K562 (cell line): ENCODE measurements around the gene CELSR3. TPM values are rescaled to one million over a fixed set of nuclear protein-coding genes. Genes with fewer than 3 reads are reported as not detected.

Experiments
- CXXC5 ChIP-seq: fragments of 250-450 bp; sonication (Bioruptor Pico); IDR thresholded peaks from 2 replicates; pipeline ENCODE4 v1.8.0; 2022; ENCODE audit warnings: inconsistent platforms, mild to moderate bottlenecking, moderate library complexity
- DMBX1 ChIP-seq: fragments of 250-450 bp; sonication (Bioruptor Pico); IDR thresholded peaks from 2 replicates; pipeline ENCODE4 v1.8.0; 2022; ENCODE audit warnings: inconsistent platforms, mild to moderate bottlenecking, moderate library complexity, borderline replicate concordance
- HOXB6 ChIP-seq: fragments of 250-450 bp; sonication (Bioruptor Pico); IDR thresholded peaks from 2 replicates; pipeline ENCODE4 v1.5.1; 2022; ENCODE audit warnings: mild to moderate bottlenecking, borderline replicate concordance
- KAT7 ChIP-seq: sonication (generic); formaldehyde crosslinking; IDR thresholded peaks from 2 replicates; pipeline ENCODE4 v1.8.0; 2022; ENCODE audit warnings: missing genetic modification reagents, mild to moderate bottlenecking, borderline replicate concordance
- MAZ ChIP-seq, 2 experiments: fragments of 450-650 bp in 1 of 2; sonication (generic) in 1 of 2; formaldehyde crosslinking; IDR thresholded peaks in 1 of 2; conservative IDR thresholded peaks in 1 of 2; 2 replicates each; pipeline versions ENCODE4 v1.4.0 to v1.5.0; 2020; ENCODE audit warnings: mild to moderate bottlenecking in 1 of 2, missing genetic modification reagents in 1 of 2
- NCOA6 ChIP-seq: fragments of 450-650 bp; IDR thresholded peaks from 2 replicates; pipeline ENCODE4 v1.6.1; 2017; ENCODE audit warnings: mild to moderate bottlenecking
- NR1H2 ChIP-seq: sonication (generic); formaldehyde crosslinking; IDR thresholded peaks from 2 replicates; pipeline ENCODE4 v1.4.0; 2020; ENCODE audit warnings: mild to moderate bottlenecking, missing genetic modification reagents
- PHF21A ChIP-seq: fragments of 450-650 bp; IDR thresholded peaks from 2 replicates; pipeline ENCODE4 v1.6.1; 2017; ENCODE audit warnings: low read depth, borderline replicate concordance
- SMAD4 ChIP-seq: fragments of 250-450 bp; sonication (Bioruptor Pico); conservative IDR thresholded peaks from 2 replicates; pipeline ENCODE4 v1.8.0; 2021; ENCODE audit warnings: inconsistent platforms, mild to moderate bottlenecking, moderate library complexity
- SRF ChIP-seq, 2 experiments: fragments of 250-450, 450-650 bp in 1 of 2; sonication (Bioruptor Pico) in 1 of 2; sonication (generic) in 1 of 2; formaldehyde crosslinking; IDR thresholded peaks; 2 replicates each; pipeline versions ENCODE4 v1.5.0 to v1.5.1; 2020 to 2022; ENCODE audit warnings: mild to moderate bottlenecking in 1 of 2, missing genetic modification reagents in 1 of 2
- XRCC4 ChIP-seq: IDR thresholded peaks from one replicate; pipeline ENCODE4 v1.6.1; 2011; ENCODE audit not compliant: insufficient read depth, insufficient read length; ENCODE audit errors: extremely low read depth
- ZFX ChIP-seq: sonication (generic); formaldehyde crosslinking; IDR thresholded peaks from 2 replicates; pipeline ENCODE4 v1.8.0; 2022; ENCODE audit warnings: mild to moderate bottlenecking, missing genetic modification reagents, moderate library complexity
- ZNF12 ChIP-seq: sonication (generic); formaldehyde crosslinking; IDR thresholded peaks from 2 replicates; pipeline ENCODE4 v1.4.0; 2020; ENCODE audit warnings: mild to moderate bottlenecking, missing genetic modification reagents
- ZNF184 ChIP-seq: sonication (generic); formaldehyde crosslinking; IDR thresholded peaks from 2 replicates; pipeline ENCODE4 v1.5.0; 2020; ENCODE audit warnings: missing genetic modification reagents
- ZNF197 ChIP-seq: fragments of 200-800 bp; sonication (Bioruptor generic); IDR thresholded peaks from 2 replicates; pipeline ENCODE4 v1.6.1; 2016; ENCODE audit warnings: low read depth, missing genetic modification characterization, missing compliant biosample characterization
- ZNF282 ChIP-seq: sonication (generic); formaldehyde crosslinking; IDR thresholded peaks from 2 replicates; pipeline ENCODE4 v1.8.1; 2023; ENCODE audit warnings: missing genetic modification reagents
- ZNF584 ChIP-seq: fragments of 200-800 bp; sonication (Bioruptor generic); IDR thresholded peaks from 2 replicates; pipeline ENCODE4 v1.6.1; 2016; ENCODE audit warnings: low read depth, mild to moderate bottlenecking, missing genetic modification characterization, missing compliant biosample characterization
- ZNF644 ChIP-seq: fragments of 200-800 bp; sonication (Bioruptor generic); IDR thresholded peaks from 2 replicates; pipeline ENCODE4 v1.6.1; 2016; ENCODE audit warnings: low read depth, missing genetic modification characterization, missing compliant biosample characterization
- ZNF699 ChIP-seq: fragments of 250-450 bp; sonication (Bioruptor Pico); IDR thresholded peaks from 2 replicates; pipeline ENCODE4 v1.8.0; 2021; ENCODE audit warnings: mild to moderate bottlenecking, moderate library complexity; ENCODE audit not compliant: insufficient replicate concordance
- polyA plus RNA-seq, 8 experiments: library from polyadenylated mRNA; depleted of rRNA in 4 of 8; stranded (reverse) in 5 of 8; unstranded in 3 of 8; fragments of >200 nt; fragmentation: Nextera tagmentation in 2 of 8; fragmentation: Illumina TruSeq in 1 of 8; extraction: Ambion mirVana in 2 of 8; extraction: Trizol in 1 of 8; gene quantifications; 2 replicates each; pipeline versions ENCODE4 v1.2.1 to v1.2.3, GENCODE V29; 2011 to 2014; ENCODE audit warnings: inconsistent platforms in 1 of 8, missing spikeins in 1 of 8
- total RNA-seq, 7 experiments: library from RNA; depleted of rRNA in 6 of 7; stranded (reverse); fragments of >200 nt in 6 of 7; fragmentation: Illumina TruSeq in 2 of 7; extraction: Trizol in 2 of 7; gene quantifications; 2 replicates each; pipeline versions ENCODE4 v1.2.1 to v1.2.3, GENCODE V29; 2011 to 2021; ENCODE audit warnings: low replicate concordance in 1 of 7
- TF ChIP-seq, protein P1 (sequence below): sonication (generic); formaldehyde crosslinking; IDR thresholded peaks from 2 replicates; pipeline ENCODE4 v1.4.0; 2020; ENCODE audit warnings: mild to moderate bottlenecking, missing genetic modification reagents
- TF ChIP-seq, protein P2 (sequence below): fragments of 450-650 bp; conservative IDR thresholded peaks from 2 replicates; pipeline ENCODE4 v1.6.1; 2016; ENCODE audit warnings: missing genetic modification characterization, low read depth, mild to moderate bottlenecking, missing compliant biosample characterization, moderate library complexity
- TF ChIP-seq, protein P3 (sequence below): sonication (generic); formaldehyde crosslinking; IDR thresholded peaks from 2 replicates; pipeline ENCODE4 v1.8.1; 2022; ENCODE audit warnings: missing genetic modification reagents
- TF ChIP-seq, protein P4 (sequence below): sonication (generic); formaldehyde crosslinking; IDR thresholded peaks from 2 replicates; pipeline ENCODE4 v1.8.0; 2022; ENCODE audit warnings: mild to moderate bottlenecking, missing genetic modification reagents

Gene CELSR3
- total and polyA plus RNA-seq, 9 of the 15 experiments (the other 6 are each of a cell fraction or from before 2014, with no cell fraction given): 0.10 to 2.7 (median 0.76) TPM

DNA sequence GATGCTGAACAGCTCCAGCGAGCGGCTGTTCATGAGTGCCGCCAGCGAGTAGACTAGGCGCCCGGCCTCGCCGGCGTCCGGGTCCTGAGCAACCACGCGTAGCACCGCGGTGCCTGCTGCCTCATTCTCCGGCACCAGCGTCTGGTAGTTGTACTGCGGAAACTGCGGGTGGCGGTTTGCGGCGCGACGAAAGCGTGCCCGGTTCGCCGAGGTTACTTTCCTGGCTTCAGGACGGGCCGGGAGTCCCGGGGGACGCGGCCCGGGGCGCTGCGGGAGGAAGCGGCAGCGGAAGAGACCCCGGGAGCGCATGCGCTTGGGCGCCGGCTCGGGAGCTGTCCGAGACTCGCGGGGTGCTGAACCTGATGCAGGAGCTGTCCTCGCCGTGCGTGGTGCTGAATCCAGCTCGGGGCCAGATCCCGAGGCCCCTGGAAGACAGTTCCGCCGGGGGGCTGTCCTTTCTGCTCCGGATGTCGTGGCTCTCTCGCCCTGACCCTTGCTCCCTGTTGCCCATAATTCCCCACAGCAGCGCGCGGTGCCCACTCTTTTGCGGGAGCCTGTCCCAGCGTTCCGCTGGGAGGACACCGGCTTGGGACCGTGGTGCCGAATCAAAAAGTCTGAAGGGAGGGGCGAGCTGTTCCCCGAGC lies 1.1 kb downstream of the CELSR3 start (continued):
- peak; percentile 99 for TF ChIP-seq NCOA6
- TF ChIP-seq, protein P1, sequence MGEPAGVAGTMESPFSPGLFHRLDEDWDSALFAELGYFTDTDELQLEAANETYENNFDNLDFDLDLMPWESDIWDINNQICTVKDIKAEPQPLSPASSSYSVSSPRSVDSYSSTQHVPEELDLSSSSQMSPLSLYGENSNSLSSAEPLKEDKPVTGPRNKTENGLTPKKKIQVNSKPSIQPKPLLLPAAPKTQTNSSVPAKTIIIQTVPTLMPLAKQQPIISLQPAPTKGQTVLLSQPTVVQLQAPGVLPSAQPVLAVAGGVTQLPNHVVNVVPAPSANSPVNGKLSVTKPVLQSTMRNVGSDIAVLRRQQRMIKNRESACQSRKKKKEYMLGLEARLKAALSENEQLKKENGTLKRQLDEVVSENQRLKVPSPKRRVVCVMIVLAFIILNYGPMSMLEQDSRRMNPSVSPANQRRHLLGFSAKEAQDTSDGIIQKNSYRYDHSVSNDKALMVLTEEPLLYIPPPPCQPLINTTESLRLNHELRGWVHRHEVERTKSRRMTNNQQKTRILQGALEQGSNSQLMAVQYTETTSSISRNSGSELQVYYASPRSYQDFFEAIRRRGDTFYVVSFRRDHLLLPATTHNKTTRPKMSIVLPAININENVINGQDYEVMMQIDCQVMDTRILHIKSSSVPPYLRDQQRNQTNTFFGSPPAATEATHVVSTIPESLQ (CRISPR knock-in tag): peak; percentile 100
- TF ChIP-seq ZNF282 (CRISPR knock-in tag): peak; percentile 98
- TF ChIP-seq ZNF197: peak; percentile 93
- peak; percentile 63 for TF ChIP-seq ZFX (CRISPR knock-in tag)
- TF ChIP-seq DMBX1 (CRISPR knock-in tag): peak; percentile 95; the same call in 1 of the 2 replicates
- TF ChIP-seq XRCC4: no peak
- TF ChIP-seq ZNF184 (CRISPR knock-in tag): peak; percentile 77; the same call in 1 of the 2 replicates
- TF ChIP-seq MAZ (CRISPR knock-in tag; conservative IDR thresholded peaks at IDR 0.05 in 1 of 2, IDR thresholded peaks at IDR 0.05 in 1 of 2): peak; percentile 47 to 100
- no peak for TF ChIP-seq ZNF699
- TF ChIP-seq, protein P2, sequence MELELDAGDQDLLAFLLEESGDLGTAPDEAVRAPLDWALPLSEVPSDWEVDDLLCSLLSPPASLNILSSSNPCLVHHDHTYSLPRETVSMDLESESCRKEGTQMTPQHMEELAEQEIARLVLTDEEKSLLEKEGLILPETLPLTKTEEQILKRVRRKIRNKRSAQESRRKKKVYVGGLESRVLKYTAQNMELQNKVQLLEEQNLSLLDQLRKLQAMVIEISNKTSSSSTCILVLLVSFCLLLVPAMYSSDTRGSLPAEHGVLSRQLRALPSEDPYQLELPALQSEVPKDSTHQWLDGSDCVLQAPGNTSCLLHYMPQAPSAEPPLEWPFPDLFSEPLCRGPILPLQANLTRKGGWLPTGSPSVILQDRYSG (tag): peak; percentile 66; the same call in 1 of the 2 replicates
- peak; percentile 100; the same call in 1 of the 2 replicates for TF ChIP-seq KAT7 (CRISPR knock-in tag)
- TF ChIP-seq HOXB6 (CRISPR knock-in tag): no peak
- no peak for TF ChIP-seq PHF21A
- TF ChIP-seq, protein P3, sequence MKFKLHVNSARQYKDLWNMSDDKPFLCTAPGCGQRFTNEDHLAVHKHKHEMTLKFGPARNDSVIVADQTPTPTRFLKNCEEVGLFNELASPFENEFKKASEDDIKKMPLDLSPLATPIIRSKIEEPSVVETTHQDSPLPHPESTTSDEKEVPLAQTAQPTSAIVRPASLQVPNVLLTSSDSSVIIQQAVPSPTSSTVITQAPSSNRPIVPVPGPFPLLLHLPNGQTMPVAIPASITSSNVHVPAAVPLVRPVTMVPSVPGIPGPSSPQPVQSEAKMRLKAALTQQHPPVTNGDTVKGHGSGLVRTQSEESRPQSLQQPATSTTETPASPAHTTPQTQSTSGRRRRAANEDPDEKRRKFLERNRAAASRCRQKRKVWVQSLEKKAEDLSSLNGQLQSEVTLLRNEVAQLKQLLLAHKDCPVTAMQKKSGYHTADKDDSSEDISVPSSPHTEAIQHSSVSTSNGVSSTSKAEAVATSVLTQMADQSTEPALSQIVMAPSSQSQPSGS (CRISPR knock-in tag): peak; percentile 93
- peak in 1 of 2 experiments; percentile 97; a peak in 2 of 4 replicates for TF ChIP-seq SRF (CRISPR knock-in tag; IDR thresholded peaks at IDR 0.05)
- peak; percentile 76 for TF ChIP-seq SMAD4 (CRISPR knock-in tag)
- peak; percentile 91 for TF ChIP-seq CXXC5 (CRISPR knock-in tag)
- TF ChIP-seq ZNF644: peak; percentile 97
- peak; percentile 98 for TF ChIP-seq NR1H2 (CRISPR knock-in tag)
- peak; percentile 93 for TF ChIP-seq ZNF584 (CRISPR knock-in tag)
- TF ChIP-seq ZNF12 (CRISPR knock-in tag): peak; percentile 92
- TF ChIP-seq, protein P4, sequence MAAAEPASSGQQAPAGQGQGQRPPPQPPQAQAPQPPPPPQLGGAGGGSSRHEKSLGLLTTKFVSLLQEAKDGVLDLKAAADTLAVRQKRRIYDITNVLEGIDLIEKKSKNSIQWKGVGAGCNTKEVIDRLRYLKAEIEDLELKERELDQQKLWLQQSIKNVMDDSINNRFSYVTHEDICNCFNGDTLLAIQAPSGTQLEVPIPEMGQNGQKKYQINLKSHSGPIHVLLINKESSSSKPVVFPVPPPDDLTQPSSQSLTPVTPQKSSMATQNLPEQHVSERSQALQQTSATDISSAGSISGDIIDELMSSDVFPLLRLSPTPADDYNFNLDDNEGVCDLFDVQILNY: peak; percentile 99
